Body of pancreas (tissue), 4 donors: ENCODE data around the gene SLC37A1.

Experiments used
- CTCF ChIP-seq, 7 experiments: fragments of 450-650 bp in 4 of 7; fragments of 200-600 bp in 3 of 7; sonication (generic) in 3 of 7; IDR thresholded peaks; one replicate each; pipeline ENCODE4 v1.5.1; 2016 to 2019; ENCODE audit warnings: antibody characterized with exemption in 7 of 7
- POLR2A ChIP-seq, 3 donors: fragments of 450-650 bp; IDR thresholded peaks; one replicate each; pipeline ENCODE4 v1.6.1; 2016; ENCODE audit warnings: antibody characterized with exemption in 3 of 3, mild to moderate bottlenecking in 2 of 3

GRCh38 chr21:42496839-42497202 is 16.8 kb upstream of the SLC37A1 start:
- TF ChIP-seq CTCF (IDR thresholded peaks at IDR 0.05): no peak
- no peak for TF ChIP-seq POLR2A (IDR thresholded peaks at IDR 0.05)
